VCaP (cell line): ENCODE results near the gene LIN9.
A peak's percentile ranks its signal among the peaks of the same experiment; 100 is the strongest.

Experiments used
- H3K27ac ChIP-seq: fragments of 450-650 bp; 2 replicates; pipeline ENCODE4 v1.5.1; 2017
- CTCF ChIP-seq: fragments of 450-650 bp; conservative IDR thresholded peaks from 2 replicates; pipeline ENCODE4 v1.5.1; 2017; ENCODE audit warnings: mild to moderate bottlenecking, moderate library complexity

Gene LIN9

DNA sequence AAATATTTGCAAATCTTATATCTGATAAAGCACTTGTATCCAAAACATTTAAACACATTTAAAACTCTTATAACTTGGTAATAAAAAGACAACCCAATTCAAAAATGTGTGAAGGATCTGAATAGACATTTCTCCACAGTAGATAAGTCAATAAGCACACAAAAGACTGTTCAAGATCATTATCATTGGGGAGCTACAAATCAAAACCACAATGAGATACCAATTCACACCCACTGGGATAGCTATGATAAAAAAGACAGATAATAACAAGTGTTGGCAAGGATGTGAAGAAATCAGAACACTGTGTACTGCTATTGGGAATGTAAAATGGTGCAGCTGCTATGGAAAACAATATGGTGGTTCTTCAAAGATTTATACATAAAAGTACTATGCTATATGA is 5.1 kb upstream of the LIN9 start:
- H3K27ac ChIP-seq, result no peak overlapping the region
- TF ChIP-seq CTCF, result no peak

DNA sequence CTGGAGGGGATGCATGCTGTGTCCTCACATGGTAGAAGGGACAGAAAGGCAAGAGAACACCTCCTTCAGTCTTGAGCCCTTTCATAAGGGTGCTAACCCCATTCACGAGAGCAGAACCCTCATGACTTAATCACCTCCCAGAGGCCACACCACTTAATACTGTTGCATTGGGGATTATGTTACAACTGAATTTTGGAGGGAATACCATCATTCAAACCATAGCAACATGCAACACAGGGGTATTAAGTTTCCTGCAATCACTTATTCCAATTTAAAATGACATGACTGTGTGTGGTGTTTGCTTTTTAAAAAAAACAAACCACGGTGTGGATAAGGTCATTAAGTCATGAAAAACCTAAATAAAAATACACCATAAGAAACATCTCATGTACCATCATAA is 3.1 kb upstream of the LIN9 start:
- TF ChIP-seq CTCF, result no peak
- H3K27ac ChIP-seq, result no peak overlapping the region

GRCh38 chr1:226311376-226311775 is 2.4 kb upstream of the LIN9 start:
- H3K27ac ChIP-seq, result no peak overlapping the region
- no peak for TF ChIP-seq CTCF

- TF ChIP-seq CTCF, result no peak
- peak overlapping the region; percentile 94; the same call in 1 of the 2 replicates for H3K27ac ChIP-seq
Measured at GRCh38 chr1:226310637-226311195, 1.8 kb upstream of the LIN9 start.

DNA sequence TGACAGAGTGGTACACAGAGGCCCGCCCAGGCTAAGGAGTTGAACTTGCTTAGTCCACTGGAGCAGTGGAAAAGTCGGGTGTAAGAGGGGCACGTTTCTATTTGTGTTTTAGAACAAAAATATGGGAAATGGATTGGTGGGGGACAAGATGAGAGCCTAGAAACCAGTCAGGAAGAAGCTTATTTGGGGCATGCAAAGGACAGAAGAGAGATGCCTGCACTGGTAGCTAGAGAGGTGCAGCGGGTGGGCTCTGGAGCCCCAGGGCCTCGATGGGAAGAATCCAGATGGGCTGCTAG is 1.2 kb upstream of the LIN9 start:
- peak overlapping the region; percentile 94 for H3K27ac ChIP-seq
- no peak for TF ChIP-seq CTCF

DNA sequence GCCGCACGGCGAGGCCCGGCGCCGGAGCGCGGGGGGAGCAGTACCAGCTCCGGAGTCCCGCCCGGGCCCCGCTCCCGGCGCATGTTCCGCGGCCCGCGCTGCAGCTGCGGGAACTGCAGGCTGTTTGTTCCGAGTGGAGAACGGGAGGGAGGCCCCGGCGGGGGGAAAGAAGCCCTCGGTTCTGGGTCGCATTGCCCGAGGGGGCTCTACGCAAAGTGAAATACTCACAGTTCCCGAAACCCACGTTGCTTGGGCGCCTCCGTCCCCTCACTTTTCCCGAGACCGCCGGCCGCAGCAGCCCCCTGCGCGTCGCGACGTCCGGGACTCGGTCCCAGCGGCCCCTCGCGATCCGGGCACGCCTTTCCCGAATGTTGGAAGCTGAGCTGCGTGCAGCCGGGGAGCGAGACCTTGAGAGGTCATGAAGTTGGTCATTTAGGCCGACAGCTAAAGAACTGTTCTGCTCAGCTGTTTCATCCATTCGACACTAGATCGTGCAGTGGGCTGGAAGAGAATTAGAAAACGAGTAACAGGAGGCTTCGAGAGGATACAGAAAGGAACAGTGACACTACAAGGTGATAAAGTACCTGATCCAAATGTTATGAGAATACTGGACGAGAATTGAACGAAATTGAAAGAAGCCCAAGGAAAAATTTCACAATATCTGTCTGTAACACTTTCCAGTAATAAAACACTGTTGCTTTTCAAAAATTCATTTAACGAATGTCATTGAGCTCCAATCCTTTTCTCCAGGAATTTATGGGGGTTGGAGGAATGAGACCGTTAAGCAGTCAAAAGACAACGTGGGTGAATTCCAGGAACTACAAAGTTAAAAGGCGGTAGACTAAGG is 657 bp upstream of the LIN9 start:
- H3K27ac ChIP-seq, result peak overlapping the region; percentile 94
- TF ChIP-seq CTCF, result peak; percentile 24; the same call in 1 of the 2 replicates

GRCh38 chr1:226308166-226308722 is 720 bp downstream of the LIN9 start:
- TF ChIP-seq CTCF, result no peak

More at GRCh38 chr1:226308166-226308722, 720 bp downstream of the LIN9 start:
- peak overlapping the region; percentile 94 for H3K27ac ChIP-seq
